ENCODE measurements around the gene PRDX5.

PRDX5 gene

DNA sequence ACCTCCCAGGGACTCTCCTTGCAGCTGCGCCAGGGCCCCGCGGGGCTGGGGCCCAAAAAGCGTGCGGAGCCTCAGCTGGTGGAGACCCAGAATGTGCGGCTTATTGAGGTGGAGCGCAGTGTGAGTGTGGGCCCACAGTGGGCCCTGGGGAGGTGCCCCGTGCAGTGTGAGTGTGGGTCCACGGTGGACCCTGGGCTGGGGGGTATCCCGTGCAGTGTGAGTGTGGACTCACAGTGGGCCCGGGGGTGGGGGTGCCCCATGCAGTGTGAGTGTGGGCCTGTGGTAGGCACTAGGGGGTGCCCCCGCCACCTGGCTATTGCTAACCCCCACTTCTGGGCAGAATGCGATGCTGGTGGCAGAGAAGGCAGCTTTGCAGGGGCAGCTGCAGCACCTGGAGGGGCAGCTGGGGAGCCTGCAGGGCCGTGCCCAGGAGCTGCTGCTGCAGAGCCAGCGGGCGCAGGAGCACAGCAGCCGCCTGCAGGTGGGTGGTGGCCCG, 33.3 kb downstream of the PRDX5 start:
- no peak for DNase-seq

DNA sequence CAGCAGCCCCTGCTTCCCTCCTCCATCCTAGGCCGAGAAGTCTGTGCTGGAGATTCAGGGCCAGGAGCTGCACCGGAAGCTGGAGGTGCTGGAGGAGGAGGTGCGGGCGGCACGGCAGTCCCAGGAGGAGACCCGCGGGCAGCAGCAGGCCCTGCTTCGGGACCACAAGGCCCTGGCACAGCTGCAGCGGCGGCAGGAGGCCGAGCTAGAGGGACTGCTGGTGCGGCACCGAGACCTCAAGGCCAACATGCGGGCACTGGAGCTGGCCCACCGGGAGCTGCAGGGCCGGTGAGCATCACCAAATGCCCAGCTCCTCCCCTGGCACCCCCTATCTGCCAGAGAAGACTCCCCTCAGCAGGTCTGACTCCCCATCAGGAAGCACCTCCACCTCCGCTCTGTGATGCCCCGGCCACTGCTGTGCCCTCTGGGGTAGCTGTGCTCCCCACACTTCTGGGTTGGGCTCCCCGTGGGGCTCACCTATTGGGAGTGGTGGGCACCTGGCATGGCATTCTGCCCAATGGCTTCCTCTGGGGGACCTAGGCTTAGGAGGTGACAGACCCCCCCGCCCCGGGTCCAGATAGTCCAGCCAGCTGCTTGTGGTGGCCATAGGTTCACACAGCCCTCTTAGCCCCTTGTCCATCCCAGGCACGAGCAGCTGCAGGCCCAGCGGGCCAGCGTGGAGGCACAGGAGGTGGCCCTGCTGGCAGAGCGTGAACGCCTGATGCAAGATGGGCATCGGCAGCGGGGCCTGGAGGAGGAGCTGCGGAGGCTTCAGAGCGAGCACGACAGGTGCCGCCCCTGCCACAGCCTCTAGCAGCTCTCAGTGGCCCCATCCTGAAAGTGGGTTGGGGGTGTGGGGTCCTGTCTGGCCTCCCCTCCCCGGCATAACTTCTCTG, 34.4 kb downstream of the PRDX5 start:
- no peak for DNase-seq

DNA sequence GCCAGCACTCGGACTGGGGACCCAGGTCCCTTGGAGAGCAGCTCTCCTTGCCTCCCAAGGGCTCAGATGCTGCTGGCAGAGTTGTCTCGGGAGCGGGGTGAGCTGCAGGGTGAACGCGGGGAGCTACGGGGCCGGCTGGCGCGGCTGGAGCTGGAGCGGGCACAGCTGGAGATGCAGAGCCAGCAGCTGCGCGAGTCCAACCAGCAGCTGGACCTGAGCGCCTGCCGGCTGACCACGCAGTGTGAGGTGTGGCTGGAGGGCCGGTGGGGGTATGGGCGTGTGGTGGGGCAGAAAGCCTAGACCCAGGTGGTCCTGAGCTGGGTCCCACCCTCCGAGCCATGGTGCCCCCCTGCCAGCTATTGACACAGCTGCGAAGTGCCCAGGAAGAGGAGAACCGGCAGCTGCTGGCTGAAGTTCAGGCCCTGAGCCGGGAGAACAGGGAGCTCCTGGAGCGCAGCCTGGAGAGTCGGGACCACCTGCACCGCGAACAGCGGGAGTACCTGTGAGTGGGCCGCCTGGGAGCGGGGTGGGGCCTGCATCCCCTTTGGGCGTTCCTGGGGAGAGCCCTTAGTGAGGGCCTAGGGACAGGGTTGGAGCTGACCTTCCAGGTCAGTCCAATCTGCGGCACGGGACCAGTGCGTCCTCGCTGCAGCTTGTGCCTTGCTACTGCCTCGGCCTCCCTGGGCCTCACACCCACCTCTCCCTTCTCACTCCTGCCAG, 35.2 kb downstream of the PRDX5 start:
- DNase-seq = no peak

DNA sequence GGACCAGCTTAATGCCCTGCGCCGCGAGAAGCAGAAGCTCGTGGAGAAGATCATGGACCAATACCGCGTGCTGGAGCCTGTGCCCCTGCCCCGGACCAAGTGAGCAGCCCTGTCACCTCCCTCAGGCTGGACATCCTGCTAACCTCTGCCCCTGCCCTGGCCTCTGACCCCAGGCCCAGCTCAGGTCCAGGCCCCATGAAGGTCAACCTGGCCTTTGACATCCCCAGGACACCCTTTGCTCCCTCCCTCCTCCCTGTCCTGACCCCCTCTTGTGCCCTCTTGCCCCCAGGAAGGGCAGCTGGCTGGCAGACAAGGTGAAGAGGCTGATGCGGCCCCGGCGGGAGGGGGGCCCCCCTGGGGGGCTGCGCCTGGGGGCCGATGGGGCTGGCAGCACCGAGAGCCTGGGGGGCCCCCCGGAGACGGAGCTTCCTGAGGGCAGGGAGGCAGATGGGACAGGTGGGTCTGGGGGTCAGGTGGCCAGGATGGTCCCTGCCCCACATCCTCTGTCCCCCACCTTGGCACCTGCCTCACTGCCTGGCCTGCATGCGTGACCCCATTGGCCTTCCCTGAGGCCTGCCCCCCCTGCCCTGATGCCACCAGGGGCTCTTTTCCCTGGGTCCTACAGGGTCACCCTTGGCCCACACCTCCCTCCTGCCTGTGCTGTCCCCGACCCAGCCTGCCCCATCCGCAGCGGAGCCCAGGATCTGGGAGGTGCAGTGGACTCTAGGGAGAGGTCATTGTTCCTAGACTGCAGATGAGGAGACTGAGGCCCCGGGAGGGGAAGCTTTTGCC, 36.0 kb downstream of the PRDX5 start:
- no peak for DNase-seq

DNA sequence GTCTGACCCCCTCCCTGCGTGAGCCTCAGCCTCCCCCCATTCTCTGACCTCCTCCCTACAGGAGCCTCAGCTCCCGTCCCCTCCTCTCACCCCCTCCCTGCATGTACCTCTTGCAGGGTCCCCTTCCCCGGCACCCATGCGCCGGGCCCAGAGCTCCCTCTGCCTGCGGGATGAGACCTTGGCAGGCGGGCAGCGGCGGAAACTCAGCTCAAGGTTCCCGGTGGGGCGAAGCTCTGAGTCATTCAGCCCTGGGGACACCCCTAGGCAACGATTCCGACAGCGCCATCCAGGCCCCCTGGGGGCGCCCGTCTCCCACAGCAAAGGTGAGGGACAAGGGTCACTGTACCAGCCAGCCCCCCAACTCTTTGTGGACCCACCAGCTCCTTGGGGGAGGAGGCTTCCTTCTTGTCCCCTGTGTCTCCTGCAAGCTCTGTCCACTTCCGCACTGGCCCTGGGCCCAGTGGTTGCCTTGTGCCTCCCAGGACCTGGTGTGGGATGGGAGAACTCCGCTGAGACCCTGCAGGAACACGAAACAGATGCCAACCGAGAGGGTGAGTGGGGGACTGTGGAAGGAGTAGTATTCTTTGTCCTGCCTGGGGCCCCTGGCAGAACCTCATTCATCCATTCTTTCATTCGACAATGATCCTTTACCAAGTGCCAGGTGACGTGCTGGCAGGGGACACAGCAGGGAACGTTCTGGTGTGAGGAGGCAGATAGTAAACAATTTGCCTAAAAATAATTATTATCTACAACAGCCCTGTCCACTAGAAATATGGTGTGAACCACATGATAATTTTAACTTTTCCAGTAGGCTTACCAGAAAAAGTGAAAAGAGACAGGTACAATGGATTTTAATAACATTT, 37.4 kb downstream of the PRDX5 start:
- no peak for DNase-seq

DNA sequence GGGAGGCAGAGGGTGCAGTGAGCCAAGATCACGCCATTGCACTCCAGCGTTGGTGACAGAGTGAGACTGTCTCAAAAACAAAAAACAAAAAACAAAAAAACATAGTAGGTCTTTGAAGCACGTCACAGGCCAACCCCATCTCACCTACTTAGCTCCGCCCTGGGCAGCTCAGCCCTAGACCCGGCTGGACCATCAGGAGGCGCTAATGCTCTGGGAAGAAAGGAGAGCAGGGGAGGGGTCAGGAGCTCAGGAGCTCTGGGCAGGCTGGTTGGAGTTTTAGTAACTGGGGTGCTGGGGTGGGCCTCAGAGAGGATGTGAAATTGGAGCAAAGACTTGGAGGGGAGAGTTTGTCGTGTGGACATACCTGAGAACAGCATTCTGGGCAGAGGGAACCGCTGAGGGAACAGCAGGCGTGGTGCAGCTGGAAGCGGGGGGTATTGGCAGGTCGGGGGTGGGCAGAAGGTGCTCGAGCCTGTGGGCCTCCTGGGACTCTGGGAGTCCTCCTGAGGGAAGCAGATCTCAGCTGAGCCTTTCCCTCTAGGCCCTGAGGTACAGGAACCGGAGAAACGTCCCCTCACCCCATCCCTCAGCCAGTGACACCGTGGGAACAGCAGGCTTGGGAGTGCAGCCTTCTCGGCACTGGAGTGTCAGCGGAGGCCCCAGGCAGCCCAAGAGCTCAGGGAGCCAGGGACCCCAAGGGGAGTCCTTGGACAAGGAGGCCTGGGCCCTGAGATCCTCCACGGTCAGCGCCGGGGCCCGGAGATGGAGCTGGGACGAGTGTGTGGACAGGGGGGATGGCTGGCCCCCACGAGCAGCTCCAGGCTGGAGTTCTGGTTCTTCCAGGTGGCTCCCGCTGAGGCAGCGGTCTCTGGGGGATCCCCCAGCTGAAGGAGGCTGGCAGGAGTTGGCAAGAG, 38.8 kb downstream of the PRDX5 start:
- peak; percentile 16 for DNase-seq

DNA sequence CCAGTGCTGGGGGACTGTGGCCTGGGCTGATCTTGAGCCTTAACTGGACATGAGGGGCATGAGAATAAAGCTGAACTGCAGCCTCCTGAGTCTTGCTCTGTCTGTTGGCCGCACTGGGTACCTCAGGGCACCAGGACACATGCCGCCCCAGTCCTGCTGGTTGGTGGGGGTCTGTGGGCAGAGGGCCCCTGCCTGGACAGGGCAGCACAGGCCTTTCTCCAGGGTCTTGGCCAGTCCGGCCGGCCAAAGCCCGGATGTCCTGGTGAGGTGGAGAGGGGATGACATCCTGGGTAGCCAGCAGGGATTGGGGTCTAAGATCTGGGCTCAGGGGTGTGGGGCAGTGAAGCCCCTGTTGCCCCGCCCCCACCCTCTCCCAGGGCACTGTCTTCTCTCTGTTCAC, 39.5 kb downstream of the PRDX5 start:
- DNase-seq = no peak

DNA sequence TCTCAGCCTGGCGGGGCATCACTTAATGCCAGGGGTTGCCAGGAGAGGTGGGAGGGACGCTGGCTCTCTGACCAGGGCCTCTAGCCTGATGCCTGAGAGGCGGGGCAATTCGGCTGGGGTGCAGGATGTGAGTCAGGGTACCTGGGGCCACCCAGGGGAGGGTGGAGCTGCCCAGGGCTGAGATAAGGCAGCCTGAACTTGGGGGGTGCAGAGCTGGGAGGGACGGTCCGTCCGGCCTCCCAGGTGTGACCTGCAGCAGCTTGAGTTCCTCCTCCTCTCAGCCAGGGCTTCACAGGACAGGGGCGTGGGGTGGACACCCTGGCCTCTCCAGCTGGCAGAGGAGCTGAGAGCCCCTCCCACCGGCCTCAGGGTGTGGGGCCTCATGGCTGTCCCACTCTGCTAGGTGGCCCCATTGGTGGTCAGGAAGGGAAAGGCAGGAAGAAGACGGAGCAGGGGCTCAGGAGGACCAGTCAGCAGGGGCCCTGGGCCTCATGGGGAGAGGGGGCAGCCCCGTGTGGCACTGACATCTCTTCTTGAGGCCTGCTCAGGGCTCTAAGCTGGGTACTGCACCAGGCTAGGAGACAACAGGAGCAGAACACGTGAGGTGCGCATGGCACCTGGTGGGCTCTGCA, 40.1 kb downstream of the PRDX5 start:
- DNase-seq = no peak

DNA sequence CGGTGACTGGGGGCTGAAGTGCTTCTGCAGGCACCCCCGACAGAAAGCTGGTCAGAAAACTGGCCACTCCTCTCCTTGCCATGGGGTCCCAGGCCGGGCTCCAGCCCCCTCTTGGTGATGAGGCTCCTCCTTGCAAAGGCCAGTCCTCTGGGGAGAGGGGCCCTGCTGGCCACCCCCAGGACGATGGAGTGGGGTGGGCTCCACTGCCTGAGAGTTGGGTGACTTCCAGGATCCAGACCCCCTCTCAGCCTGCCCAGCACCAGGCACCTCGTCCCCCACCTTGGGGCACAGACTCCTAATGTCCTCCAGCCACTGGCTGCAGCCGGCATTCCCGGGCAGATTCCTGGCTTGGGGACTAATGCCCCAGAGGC, 40.6 kb downstream of the PRDX5 start:
- DNase-seq = no peak

DNA sequence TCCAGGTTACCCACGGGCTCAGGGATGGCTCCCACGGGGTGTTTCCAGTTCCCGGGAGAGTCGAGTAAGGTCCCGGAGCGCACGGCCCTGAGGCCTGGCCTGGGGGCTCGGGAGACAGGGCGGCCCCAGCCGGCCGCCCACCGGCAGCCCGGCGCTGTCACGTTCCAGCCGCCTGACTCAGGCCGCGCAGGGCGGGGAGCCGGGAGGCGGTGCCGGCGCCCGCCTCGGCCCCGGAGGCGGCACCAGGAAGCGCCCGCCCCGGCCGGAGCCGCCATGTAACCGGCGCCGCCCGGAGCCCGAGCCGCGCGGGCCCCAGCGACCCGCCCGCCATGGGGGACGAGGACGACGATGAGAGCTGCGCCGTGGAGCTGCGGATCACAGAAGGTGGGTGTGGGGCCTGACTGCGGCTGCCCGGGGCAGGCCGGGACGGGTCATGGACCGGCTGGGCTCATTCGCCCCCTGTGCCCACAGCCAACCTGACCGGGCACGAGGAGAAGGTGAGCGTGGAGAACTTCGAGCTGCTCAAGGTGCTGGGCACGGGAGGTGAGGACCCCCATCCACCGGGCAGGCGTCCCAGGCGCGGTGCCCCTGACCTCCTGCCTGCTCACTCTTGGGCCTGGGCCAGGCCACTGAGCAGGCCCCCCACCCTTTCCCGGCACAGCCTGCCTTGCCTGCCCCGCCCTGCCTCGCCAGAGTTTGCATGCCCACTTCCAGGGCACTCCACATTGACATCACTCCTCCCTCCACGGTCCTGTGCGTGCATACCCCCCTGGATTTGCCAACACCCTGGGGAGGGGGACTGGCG, 41.2 kb downstream of the PRDX5 start, which contains the start of gene RPS6KA4:
Gene RPS6KA4, plus strand, starts transcription at position 256 of the 805 bp plus-strand sequence. Its CDS starts 74 bp downstream, at position 330.
- no peak for DNase-seq

DNA sequence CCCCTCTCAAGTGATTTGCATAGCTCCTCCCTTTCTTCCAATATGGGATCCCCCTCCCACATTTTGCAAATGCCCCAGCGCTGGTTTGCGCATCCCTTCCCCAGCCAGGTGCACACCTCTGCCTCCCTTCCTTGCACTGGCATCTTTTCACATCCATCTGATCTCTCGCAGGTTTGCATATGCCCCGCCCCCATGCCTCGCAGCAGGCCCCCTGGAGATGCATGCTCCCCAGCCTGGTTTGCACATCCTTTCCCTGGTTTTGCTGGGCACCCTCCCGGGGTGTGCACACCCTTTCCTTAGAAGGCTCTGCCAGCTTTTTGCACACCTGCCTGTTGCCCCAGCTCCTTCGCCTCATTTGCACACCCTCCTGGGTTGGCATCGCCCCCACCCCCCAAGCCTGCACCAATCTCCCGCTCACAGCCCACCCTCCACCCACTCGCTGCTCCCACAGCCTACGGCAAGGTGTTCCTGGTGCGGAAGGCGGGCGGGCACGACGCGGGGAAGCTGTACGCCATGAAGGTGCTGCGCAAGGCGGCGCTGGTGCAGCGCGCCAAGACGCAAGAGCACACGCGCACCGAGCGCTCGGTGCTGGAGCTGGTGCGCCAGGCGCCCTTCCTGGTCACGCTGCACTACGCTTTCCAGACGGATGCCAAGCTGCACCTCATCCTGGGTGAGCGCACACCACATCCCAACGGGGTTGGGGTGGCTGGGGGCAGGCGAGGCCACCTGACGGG, 42.0 kb downstream of the PRDX5 start:
- no peak for DNase-seq

DNA sequence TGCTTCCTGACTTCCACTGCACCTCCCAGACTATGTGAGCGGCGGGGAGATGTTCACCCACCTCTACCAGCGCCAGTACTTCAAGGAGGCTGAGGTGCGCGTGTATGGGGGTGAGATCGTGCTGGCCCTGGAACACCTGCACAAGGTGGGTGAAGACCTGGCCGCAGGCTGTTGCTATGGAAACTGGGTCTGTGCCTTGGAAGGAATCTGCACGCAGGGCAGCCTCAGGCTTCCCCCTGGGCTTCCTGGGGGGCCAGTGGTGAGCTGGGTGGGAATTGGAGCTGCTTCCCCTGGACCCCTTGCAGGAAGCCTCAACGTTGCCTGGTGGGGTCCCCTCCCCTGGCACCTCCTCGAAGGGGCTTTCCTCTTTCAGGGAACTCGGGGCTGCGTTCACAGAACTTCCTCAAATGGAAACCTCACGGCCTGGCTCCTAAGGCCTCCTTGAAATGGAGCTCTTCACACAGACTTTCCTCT, 42.6 kb downstream of the PRDX5 start:
- no peak for DNase-seq

DNA sequence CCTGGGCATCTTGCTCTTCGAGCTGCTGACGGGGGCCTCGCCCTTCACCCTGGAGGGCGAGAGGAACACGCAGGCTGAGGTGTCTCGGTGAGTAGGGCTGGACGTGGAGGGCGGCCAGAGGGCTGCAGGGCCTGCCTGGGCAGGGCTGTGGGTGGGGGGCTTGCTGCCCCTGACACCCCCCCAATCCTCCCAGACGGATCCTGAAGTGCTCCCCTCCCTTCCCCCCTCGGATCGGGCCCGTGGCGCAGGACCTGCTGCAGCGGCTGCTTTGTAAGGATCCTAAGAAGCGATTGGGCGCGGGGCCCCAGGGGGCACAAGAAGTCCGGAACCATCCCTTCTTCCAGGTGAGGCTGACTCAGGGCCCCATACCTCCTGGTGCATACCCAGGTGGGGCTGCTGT, 43.7 kb downstream of the PRDX5 start:
- DNase-seq = no peak

DNA sequence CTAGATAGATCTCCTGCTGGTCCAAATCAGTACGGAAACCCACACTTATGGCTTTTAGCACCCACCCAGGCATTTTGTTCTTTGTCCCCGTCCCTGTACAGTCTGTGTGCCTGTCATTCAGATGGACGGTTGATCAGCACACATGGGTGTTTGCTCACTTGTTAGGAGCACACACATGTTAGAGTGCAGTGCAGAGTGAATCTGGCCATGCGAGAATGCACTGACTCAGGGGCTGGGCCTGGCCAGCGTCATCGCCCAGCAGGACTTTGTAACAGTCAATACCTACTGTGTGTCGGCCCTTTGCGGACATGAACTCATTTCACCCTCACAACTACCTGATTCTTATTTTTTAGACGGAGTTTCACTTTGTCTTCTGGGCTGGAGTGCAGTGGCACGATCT, 44.4 kb downstream of the PRDX5 start:
- no peak for DNase-seq

DNA sequence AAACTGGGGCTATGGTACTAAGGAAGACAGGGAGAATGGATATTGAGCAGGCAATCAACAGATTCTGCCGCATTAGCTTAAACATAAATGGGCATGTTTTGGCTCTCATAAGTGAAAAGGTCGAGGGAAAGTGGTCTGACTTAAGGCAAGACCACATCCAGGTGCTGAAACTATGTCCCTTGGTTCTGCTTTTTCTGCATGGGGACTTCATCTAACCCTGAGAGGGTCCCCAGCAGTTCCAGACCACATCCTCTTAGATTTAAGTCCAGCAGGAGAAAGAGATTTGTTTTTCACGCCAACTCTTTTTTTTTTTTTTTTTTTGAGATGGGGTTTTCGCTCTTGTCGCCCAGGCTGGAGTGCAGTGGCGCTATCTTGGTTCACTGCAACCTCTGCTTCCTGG, 46.5 kb downstream of the PRDX5 start:
- no peak for DNase-seq

DNA sequence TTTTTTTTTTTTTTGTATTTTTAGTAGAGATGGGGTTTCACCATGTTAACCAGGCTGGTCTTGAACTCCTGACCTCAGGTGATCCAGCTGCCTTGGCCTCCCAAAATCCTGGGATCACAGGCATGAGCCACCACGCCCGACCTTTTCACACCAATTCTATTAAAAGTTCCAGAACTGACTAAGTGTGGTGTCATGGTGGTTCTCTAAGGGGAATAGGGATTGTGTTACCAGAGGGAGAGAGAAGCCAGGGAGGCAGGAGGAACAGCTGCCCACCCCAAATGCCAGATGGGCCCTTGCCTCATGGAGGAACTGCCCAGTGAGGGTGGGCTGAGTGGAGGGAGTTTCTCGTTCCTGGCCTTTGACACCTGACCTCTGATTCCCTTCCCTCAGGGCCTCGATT, 47.0 kb downstream of the PRDX5 start:
- no peak for DNase-seq

DNA sequence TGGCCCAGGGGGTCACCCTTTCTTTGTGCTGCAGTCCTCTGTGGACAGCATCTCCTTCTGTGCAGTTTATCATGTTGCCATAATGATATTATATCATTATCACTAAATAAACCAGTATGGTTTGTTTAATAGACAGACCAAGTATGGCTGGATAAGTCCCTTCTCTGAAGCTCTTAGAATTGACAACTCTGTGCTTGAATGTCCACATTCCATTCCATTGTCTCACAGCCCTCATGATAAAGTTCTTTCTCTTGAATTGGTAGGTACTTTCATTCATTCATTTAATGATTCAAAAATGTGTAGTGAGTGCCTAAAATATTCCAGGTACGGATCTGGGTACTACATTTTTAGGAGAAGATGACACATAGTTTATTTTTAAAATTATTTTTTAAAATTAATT, 48.8 kb downstream of the PRDX5 start:
- no peak for DNase-seq

DNA sequence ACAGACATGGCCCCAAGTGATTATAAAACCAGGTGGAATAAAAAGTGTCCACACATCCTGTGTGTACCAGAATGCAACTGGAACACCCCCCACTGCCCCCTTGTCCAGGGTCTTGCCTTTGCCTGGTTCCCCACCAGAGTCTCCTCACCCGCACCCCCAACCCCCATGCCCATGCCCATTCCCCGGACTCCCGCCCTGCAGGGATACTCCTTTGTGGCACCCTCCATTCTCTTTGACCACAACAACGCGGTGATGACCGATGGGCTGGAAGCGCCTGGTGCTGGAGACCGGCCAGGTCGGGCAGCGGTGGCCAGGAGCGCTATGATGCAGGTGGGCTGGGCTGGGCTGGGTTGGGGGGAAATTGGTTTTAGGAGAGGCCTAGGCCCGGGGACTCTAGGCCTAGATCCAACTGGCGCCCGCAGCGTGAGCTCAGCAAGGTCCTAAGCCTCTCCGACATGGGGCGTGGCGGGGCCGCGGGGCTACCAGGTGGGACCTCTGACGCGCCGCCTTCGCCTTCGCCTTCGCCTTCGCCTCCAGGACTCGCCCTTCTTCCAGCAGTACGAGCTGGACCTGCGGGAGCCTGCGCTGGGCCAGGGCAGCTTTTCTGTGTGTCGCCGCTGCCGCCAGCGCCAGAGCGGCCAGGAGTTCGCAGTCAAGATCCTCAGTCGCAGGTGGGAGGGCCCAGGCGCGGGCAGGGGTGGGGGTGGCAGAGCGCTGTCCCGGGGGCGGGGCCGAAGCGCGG, 50.2 kb downstream of the PRDX5 start:
- no peak for DNase-seq

Measured in DMS 273 treated with DMSO at 0.1 percent for 48 hours (cell line).